D721Med (cell line): Measurements from ENCODE around the gene ANXA6.
"Not testable (repeated sequence)": the region's sequence is repeated elsewhere in the genome, so short reads cannot be mapped to it uniquely, and the experiment has no call there.

Experiments
- DNase-seq: peaks from one replicate; pipeline ENCODE4 v3.0.0; 2011; ENCODE audit warnings: low spot score; ENCODE audit not compliant: insufficient read length
- FAIRE-seq: peaks from 2 replicates; lab custom pipeline; 2011; peaks lifted over from hg19 to GRCh38; lab: Jason Lieb, UNC
- TF ChIP-seq, protein P1 (sequence below): IDR thresholded peaks from 2 replicates; pipeline ENCODE4 v1.5.1; 2012; ENCODE audit warnings: mild to moderate bottlenecking, control low read depth; ENCODE audit not compliant: insufficient read depth; ENCODE audit errors: missing control alignments

The ANXA6 gene

DNA sequence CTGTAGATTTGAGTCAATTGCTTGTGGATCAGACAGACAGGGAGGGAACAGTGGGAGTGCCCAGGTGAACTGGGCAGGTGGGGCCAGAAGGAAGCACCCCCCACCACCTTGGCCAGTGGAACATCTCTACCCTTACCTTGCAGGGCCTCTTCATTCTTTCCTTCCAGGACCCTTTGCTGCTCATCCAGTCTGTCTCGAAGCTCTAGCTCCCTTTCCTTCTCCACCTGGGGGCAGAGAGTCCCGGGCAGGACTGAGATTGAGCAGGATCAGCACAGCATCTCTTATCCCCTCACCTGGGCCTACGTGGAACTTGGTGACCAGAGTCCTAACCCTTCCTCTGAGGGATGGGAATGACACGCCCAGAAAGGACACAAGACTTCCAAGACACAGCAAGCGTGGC, 41.3 kb upstream of the ANXA6 start:
- TF ChIP-seq, protein P1, sequence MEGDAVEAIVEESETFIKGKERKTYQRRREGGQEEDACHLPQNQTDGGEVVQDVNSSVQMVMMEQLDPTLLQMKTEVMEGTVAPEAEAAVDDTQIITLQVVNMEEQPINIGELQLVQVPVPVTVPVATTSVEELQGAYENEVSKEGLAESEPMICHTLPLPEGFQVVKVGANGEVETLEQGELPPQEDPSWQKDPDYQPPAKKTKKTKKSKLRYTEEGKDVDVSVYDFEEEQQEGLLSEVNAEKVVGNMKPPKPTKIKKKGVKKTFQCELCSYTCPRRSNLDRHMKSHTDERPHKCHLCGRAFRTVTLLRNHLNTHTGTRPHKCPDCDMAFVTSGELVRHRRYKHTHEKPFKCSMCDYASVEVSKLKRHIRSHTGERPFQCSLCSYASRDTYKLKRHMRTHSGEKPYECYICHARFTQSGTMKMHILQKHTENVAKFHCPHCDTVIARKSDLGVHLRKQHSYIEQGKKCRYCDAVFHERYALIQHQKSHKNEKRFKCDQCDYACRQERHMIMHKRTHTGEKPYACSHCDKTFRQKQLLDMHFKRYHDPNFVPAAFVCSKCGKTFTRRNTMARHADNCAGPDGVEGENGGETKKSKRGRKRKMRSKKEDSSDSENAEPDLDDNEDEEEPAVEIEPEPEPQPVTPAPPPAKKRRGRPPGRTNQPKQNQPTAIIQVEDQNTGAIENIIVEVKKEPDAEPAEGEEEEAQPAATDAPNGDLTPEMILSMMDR = no peak
- FAIRE-seq (no peak), DNase-seq (no peak)

DNA sequence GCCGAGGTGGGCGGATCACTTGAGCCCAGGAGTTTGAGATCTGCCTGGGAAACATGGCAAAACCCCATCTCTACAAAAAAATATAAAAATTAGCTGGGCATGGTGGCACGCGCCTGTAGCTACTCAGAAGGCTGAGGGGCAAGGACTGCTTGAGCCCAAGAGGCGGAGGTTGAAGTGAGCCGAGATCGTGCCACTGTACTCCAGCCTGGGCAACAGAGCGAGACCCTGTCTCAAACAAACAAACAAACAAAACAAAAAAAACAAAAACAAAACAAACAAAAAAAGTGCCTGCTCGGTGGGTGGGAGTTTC, 39.7 kb upstream of the ANXA6 start:
- DNase-seq, FAIRE-seq: not testable (repeated sequence)

DNA sequence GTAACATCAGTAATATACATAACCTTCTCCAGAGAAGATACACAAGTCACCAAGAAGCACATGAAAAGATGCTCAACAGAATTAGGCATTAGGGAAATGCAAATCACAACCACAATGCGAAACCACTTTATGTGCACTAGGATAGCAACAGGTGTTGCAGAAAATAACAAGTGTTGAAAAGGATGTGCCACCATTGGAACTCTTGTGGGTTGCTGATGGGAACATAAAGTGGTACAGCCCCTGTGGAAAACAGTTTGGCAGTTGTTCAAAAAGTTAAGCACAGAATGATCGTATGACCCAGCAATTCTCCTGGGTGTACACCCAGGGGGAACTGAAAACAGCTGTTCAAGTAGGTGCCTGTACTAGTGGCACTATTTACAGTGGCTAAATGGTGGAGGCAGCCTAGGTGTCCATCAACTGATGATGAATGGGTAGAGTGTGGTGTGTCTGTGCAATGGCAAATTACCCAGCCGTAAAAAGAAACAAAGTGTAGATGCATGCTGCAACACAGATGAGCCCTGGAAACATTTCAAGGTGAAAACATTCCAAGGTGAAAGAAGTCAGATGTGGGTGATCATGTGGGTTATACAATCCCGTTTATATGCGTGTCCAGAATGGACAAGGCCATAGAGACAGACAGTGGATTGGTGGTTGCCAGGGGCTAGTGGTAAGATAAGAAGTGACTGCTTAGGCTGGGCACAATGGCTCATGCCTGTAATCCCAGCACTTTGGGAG, 39.1 kb upstream of the ANXA6 start:
- TF ChIP-seq, protein P1 = no peak
- DNase-seq = no peak
- FAIRE-seq = no peak

- DNase-seq (no peak), FAIRE-seq (no peak)
- TF ChIP-seq, protein P1 = no peak
Measured at GRCh38 chr5:151195622-151196021, 38.0 kb upstream of the ANXA6 start.

- DNase-seq (no peak), FAIRE-seq (no peak)
- TF ChIP-seq, protein P1 = no peak
Measured at GRCh38 chr5:151192626-151193025, 35.0 kb upstream of the ANXA6 start.

DNA sequence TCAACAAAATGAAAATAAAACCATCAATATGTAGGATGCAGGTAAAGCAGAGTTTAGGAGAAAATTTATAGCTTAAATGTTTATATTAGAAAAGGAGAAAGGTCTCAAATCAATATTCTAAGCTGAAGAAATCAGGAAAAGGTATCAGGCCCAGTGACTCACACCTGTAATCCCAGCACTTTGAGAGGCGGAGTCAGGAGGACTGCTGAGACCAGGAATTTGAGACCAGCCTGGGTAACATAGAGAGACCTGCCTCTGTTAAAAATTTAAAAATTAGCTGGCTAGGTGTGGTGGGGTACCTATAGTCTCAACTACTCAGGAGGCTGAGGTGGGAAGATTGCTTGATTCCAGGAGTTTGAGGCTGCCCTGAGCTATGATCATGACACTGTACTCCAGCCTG, 34.1 kb upstream of the ANXA6 start:
- FAIRE-seq (no peak), DNase-seq (no peak)
- TF ChIP-seq, protein P1 = no peak

GRCh38 chr5:151189151-151189550, 31.6 kb upstream of the ANXA6 start:
- TF ChIP-seq, protein P1 = no peak
- DNase-seq (no peak), FAIRE-seq (no peak)
